Breast epithelium (tissue), 3 donors: Measurements from ENCODE around the gene CAMTA1.

Experiments used
- CTCF ChIP-seq, 3 donors: fragments of 450-650 bp; IDR thresholded peaks; one replicate each; pipeline ENCODE4 v1.5.1; 2016 to 2017; ENCODE audit warnings: antibody characterized with exemption in 3 of 3, mild to moderate bottlenecking in 3 of 3, moderate library complexity in 3 of 3
- POLR2A ChIP-seq: fragments of 450-650 bp; IDR thresholded peaks from one replicate; pipeline ENCODE4 v1.6.1; 2016; ENCODE audit warnings: antibody characterized with exemption, mild to moderate bottlenecking, moderate library complexity

DNA sequence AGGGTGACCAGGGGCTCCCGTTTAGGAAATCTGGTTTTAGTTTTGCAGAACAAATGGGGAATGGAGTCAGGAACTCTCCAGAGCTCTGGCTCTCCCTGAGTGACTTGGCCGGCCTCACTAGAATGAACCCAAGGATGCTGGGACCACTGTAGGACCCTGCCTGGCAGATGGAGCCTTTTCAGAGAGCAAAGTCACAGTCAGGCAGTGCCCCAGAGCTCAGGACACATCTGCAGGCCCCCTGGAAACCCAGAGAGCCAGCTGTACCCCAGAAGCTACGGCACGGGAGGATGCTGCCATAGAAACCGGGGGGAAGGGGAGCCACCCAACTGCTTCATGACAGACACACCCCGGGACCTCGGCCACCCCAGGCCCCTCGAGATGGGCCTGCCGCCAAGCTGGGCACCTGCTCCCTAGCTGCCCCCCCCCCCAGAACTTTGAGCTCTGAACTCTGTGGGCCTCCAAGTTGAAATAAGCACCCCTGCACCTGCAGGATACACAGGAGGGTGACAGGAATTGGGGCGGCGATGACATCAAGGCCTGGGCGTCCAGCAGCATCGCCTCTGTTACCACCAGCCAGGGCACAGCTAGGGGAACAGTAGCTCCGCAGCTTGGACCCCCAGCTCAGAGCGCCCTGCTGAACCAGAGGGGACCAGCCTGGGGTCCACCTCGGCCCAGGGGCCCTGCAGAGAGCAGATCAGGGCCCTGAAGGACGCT, 894.1 kb downstream of the CAMTA1 start:
- TF ChIP-seq CTCF (IDR thresholded peaks at IDR 0.05) (no peak), POLR2A (no peak)
